Stimulated activated CD8-positive, alpha-beta memory T cell treated with anti-CD3 and anti-CD28 coated beads, Interleukin-12 subunit alpha, Interleukin-12 subunit beta, amount 100 ng/mL, for 1 hour (primary cell): ENCODE measurements around the gene CBS.
"Not testable (repeated sequence)": the region's sequence is repeated elsewhere in the genome, so short reads cannot be mapped to it uniquely, and the experiment has no call there.

Experiments
- DNase-seq: peaks from one replicate; pipeline ENCODE4 v3.0.0-alpha.2; 2020; ENCODE audit warnings: low read depth

The CBS gene

GRCh38 chr21:43068065-43068464 lies 7.6 kb downstream of the CBS start:
- not testable (repeated sequence) for DNase-seq

DNA sequence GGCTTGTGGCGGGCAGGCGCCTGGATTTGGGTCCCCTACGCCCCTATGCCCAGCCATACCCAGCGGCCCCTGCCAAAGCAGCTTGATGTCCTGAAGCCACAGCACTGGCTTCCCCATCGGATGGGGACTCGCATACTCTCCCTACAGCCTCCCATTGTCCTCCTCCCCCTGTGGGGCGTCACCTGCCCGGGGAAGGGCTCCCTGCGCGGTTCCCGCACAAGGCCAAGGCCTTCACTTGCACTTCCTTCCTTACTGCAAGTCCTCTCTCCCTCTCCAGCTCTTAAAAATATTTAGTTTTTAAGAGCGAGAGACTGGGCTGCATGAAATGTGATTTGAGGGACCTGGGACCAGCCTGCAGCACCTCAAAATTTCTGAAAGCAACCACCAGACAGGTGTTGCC lies 8.9 kb downstream of the CBS start:
- DNase-seq = not testable (repeated sequence)

- not testable (repeated sequence) for DNase-seq
Observed at GRCh38 chr21:43065991-43066390, 9.6 kb downstream of the CBS start.

DNA sequence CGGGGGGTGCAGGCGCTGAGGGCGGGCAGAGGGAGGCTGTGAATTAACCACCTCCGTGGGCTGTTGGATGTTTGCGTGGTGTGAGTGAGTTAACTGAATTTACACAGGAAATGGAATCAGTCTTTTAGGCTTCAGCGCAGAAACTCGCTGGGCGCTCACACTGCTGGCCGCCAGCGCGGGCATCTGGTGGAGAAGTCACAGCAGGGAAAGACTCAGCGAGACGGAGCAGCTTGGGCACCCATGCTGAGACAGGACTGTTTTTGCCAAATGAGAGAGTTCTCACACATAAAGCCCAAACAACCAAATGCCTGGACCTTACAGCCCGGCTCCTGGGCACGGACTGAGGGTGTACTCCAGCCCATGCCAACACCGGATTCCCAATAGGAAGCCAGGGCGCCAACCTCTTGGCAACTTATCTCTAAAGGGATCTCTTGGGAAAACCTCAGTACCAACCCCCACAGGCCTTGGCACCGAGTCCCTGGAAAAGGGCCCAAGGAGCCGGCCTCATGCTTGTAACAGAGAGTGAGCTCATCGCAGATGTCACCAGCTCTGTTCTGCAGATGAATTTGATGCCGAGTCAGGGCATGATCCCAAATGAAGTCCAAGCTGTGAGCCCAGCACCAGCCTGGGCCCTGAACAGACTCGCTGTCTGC lies 11.2 kb downstream of the CBS start:
- DNase-seq = not testable (repeated sequence)

DNA sequence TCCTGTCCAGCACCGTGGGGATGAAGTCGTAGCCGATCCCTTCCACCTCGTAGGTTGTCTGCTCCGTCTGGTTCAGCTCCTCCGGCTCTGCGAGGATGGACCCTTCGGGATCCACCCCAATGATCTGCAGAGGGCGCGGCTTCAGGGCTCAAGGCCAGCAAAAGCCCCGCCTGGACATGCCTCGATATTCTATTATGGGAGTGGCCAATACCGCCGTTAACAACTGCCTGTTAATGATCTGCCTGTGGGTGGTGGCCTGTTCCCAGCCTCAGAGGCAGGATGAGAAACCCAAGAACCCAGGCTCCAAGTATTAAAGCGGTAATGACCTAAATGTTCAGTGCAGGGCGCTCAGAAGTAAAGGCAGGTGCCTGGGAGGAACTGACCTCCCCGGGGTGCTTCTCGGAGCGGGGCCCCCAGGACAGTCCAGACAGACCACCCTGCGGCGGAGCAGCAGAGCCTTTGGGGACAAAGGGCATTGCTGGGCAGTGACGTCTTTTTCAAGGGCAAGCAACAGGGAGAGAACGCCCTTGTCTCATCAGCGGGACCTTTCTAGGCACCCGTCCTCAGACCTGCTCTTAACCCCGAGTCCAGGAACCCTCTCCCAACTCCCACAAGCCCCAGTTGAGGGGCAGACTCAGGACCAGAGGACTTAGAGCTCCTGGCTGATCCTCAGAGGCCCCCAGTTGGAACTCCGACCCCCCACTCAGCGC lies 12.5 kb downstream of the CBS start:
- DNase-seq = not testable (repeated sequence)

DNA sequence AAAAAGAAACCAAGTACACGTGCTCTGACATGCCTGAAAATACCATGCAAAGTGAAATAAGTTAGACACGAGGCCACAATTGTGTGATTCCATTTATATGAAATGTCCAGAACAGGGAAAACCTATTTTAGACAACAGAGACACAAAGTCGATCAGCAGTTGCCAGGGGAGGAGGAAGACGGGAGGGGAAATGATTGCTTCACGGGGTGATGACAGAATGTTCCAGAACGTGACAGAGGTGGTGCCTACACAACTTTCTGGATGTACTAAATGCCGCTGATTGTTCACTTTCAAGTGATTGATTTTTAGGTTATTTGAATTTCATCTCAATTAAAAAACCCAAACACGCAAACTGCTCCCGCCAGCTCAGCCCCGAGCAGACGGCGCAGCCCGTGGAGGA lies 22.5 kb downstream of the CBS start:
- DNase-seq = not testable (repeated sequence)

GRCh38 chr21:43045876-43046821 lies 29.5 kb downstream of the CBS start:
- DNase-seq = not testable (repeated sequence)

GRCh38 chr21:43045165-43045875 lies 30.3 kb downstream of the CBS start:
- DNase-seq = not testable (repeated sequence)

DNA sequence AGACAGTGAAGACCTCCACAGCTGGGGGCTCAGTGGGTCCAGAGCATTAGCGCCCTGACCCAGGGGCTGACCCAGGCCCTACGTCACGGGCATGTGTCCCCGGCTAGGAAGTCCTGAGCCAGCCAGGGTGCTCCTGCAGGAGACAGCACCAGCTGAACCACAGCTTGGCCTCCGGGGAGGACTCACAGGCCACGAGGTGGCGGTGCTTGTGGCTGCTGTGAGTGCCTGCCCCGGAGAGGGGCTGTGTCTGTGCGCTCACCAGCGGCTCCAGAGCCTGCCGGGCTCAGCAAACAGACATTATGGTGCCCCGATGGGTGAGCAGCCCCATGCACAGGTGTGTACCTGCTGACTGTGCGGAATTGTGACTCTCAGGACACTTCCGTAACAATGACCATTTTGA lies 31.1 kb downstream of the CBS start:
- DNase-seq = not testable (repeated sequence)

DNA sequence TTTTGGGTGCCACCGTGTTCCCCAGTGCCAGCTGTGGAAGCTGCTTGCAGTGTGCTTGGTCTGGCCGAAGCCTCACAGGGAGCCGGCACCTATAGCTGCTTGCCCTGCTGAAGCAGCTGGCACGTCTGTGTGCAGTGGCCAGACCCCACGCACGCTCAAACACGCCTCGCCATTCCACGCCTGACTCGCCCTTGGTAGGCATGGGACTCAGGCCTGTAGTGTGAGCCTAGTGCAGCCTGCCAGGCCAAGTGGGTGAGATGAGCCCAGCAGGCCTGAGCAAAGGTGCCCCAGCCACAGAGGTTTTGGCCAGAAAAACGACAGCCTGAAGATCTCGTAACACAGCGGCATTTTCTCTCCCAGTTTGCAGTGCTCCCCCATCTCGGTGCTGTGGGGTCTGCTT lies 32.3 kb downstream of the CBS start:
- DNase-seq = not testable (repeated sequence)

DNA sequence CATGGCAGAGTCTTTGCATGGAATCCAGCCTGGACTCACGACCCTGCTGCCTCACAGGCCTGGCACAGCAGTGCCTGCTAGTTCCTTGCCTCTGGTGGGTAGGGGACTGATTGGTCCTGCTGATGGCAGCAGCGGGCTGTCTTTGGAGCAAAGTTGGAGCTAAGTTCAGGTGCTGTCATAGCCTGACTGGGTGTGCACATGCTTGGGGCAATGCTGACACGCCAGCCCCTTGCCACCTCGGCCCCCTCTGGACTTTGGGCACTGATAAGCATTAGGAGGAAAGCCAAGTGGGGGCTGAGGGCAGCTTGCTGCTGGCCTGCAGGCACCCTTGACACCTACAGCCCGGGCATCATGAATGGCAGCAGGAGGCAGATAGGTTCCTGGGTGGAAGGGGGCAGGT lies 33.5 kb downstream of the CBS start:
- not testable (repeated sequence) for DNase-seq

DNA sequence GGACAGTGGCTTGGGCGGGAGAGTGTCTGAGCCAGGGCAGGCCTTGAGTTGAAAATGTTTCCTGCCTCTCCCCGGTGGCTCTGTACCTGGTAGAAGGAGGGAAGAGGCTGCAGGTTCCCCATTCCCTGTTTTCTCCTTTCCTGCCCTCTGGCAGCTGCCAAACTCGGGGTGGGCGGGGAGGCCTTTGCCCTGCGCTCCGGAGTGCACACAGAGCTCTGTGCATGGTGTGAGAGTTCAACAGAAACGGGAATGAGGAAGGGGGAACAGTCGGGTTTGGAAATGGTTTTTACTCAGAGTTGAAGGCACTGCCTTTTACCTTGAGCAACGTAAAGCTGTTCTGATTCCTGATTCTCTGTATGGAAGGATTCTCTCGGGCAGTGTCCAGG lies 37.0 kb downstream of the CBS start:
- DNase-seq = not testable (repeated sequence)

- DNase-seq = not testable (repeated sequence)
Observed at GRCh38 chr21:43037918-43038658, 37.5 kb downstream of the CBS start.

DNA sequence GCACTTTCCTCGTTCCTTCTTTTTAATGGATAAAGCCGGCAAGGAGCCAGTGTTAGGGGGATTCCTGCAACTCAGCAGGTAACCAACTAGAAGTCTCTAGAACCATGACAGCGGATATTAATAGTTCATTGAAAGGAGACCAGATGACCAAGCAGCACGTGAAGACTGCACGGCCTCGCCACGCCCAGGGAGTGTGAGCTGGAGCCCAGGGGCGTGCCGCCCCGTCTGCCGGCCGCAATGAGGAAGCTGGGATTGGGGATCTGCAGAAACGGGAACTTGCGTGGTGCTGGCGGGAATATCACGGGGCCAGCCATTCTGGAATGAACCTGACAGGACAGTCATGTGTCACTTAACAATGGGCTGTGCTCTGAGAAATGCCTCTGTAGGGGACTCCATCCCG lies 38.7 kb downstream of the CBS start:
- not testable (repeated sequence) for DNase-seq

DNA sequence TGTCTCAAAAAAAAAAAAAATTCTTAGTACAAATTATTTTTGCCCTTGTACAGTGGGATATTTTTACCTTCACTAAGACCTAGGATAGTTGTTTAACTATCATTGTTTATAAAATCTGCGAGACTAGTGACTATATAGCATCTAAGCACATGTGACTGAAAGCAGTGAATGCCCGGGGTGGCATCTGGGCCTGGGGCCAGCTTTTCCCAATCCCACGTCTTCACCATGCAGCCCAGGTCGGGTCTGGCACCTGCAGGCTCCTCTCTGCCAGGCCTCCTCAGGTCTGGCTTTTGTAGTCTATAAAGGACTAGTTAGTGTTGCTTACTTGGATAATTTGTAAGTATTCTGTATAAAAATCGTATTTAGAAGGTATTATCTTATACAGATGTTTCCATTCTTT lies 40.8 kb downstream of the CBS start:
- no peak for DNase-seq

GRCh38 chr21:43034101-43034500 lies 41.5 kb downstream of the CBS start:
- DNase-seq = no peak

DNA sequence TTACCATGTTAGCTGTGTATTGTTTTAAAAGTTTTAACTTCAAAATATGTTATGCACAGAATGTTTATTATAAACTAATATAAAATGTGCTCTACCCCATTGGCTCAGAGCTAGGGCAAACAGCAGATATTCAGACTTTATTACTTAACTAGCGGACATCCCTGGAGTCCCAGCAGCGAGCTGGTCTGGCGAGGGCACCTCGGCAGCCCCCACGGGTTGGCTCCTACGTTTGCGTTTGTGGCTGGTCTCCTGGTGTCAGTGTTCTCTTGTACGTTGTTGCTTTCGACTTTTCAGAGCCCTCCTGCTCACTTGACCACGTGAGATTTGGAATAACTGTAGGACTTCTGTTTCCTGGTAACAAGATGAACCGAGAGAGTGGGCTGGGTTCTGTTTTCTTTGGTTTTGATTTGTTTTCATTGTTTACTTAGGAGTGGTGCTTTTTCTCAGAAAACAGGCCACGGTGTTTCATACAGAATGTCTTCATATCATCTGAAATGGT lies 44.5 kb downstream of the CBS start:
- no peak for DNase-seq

- DNase-seq = no peak
Observed at GRCh38 chr21:43029785-43030184, 45.9 kb downstream of the CBS start.

DNA sequence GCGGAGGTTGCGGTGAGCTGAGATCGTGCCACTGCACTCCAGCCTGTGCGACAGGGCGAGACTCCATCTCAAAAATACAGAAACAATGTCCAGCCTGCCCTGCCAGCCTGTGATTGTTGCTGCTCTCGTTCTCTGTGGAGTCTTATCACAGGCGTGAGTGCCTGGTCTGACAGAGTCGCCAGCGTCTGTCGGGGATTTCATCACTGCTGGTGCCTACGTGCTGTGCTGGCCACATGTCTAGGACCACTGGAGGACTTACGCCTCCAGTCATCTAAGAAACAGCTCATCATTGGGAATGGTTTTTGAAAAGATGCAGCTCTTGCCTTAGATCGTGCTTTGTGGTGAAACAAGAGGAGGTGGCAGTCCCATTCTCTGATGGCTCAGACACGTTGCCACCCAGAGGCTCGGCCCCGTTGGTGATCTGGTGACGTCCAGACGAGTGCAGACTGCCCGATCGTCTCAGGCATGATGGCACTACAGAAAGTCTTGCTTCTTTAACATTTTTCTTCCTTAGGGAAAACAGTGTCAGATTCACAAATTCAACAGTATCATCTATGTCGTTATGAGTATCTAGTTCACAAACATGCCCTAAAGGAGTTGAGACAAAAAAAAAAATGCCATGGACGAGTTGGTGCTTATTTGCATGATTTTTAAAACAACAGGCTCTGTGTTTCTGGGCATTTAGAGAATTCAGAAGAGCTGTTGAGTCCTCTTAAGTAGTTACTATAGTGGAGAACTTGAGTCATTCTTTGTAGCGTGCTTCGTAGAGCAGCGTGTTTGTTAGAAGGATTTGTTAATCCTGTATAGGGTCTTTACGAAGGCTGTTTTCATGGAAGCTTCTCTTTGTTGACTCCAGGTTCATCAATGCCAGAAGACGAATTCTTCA lies 47.5 kb downstream of the CBS start:
- no peak for DNase-seq

- DNase-seq = no peak
Observed at GRCh38 chr21:43025636-43026180, 49.9 kb downstream of the CBS start.
